LHCN-M2 (cell line): ENCODE measurements around the gene KLF2. TPM values are rescaled to one million over a fixed set of nuclear protein-coding genes. Genes with fewer than 3 reads are reported as not detected.
"Not testable (repeated sequence)": the region's sequence is repeated elsewhere in the genome, so short reads cannot be mapped to it uniquely, and the experiment has no call there.

Experiments used
- DNase-seq: peaks from one replicate; pipeline ENCODE4 v3.0.0-alpha.2; 2012; ENCODE audit warnings: low read depth
- polyA plus RNA-seq: library from polyadenylated mRNA; unstranded; fragments of >200 nt; gene quantifications from one replicate; pipeline ENCODE4 v1.2.1, GENCODE V29; 2012; ENCODE audit warnings: missing spikeins
- total RNA-seq: library from RNA; depleted of rRNA; stranded (reverse); fragments of >200 nt; gene quantifications from 2 replicates; pipeline ENCODE4 v1.2.3, GENCODE V29; 2014; rRNA removed

The KLF2 gene
- 2.8 and 5.2 TPM in 2 replicates for total RNA-seq
- polyA plus RNA-seq, result 17.7 TPM

- peak; percentile 88 for DNase-seq
Observed at GRCh38 chr19:16324384-16325160, at the start of gene KLF2. TSS of gene KLF2 (plus strand) at chr19:16324826. CDS start at chr19:16324924, 98 bp downstream.

GRCh38 chr19:16280306-16280705 lies 44.3 kb upstream of the KLF2 start:
- DNase-seq, result no peak

- no peak for DNase-seq
Observed at GRCh38 chr19:16281743-16282142, 42.9 kb upstream of the KLF2 start.

GRCh38 chr19:16283210-16284061 lies 41.2 kb upstream of the KLF2 start:
- peak; percentile 14 for DNase-seq

GRCh38 chr19:16284505-16284904 lies 40.1 kb upstream of the KLF2 start:
- no peak for DNase-seq

GRCh38 chr19:16285079-16285478 lies 39.5 kb upstream of the KLF2 start:
- DNase-seq, result not testable (repeated sequence)

- no peak for DNase-seq
Observed at GRCh38 chr19:16285769-16286498, 38.7 kb upstream of the KLF2 start.

- no peak for DNase-seq
Observed at GRCh38 chr19:16288544-16288943, 36.1 kb upstream of the KLF2 start.

GRCh38 chr19:16289594-16289993 lies 35.0 kb upstream of the KLF2 start:
- no peak for DNase-seq

GRCh38 chr19:16290692-16291091 lies 33.9 kb upstream of the KLF2 start:
- no peak for DNase-seq

- DNase-seq, result peak; percentile 90
Observed at GRCh38 chr19:16293118-16294091, 31.2 kb upstream of the KLF2 start.

- DNase-seq, result no peak
Observed at GRCh38 chr19:16295057-16295456, 29.6 kb upstream of the KLF2 start.

- peak; percentile 60 for DNase-seq
Observed at GRCh38 chr19:16296713-16297112, 27.9 kb upstream of the KLF2 start.

- no peak for DNase-seq
Observed at GRCh38 chr19:16297575-16298178, 26.9 kb upstream of the KLF2 start.

GRCh38 chr19:16298334-16298733 lies 26.3 kb upstream of the KLF2 start:
- DNase-seq, result no peak

- peak; percentile 92 for DNase-seq
Observed at GRCh38 chr19:16301999-16302694, 22.5 kb upstream of the KLF2 start.

- DNase-seq, result no peak
Observed at GRCh38 chr19:16303755-16304154, 20.9 kb upstream of the KLF2 start.

GRCh38 chr19:16304511-16304910 lies 20.1 kb upstream of the KLF2 start:
- not testable (repeated sequence) for DNase-seq

GRCh38 chr19:16305060-16305459 lies 19.6 kb upstream of the KLF2 start:
- not testable (repeated sequence) for DNase-seq
